ENCODE results near the gene M1AP.

The M1AP gene

DNA sequence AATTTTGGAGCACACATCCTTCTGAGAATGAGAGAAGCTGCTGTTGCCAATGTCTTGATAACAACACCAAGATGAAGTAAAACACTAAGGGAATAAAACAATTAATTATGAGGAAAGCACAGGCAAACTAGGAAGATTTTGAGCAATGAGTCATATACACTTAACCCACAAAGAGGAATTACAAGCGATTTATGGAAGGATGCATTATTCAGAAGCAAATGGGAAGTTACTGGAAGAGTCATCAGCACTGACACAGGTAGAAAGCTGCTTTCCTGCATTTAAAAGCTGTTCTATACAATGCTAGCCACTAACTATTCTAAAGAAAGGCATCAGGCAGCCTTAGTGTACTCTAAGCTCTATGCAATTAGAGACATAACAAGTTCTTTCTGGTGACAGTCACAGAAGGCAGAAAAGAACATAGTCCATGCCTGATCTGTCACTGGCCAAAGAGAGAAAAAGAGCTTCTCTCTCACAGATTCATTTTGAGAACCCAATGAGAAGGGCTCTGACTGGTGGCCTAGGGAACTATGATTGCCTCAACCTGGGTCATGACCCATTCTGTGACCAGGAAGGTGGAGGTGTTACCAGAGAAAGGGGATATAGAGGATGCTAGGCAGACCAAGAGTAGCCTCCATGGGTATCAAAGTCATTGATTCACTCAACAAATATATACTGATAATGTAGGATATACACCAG, 45.4 kb downstream of the M1AP start:
- in situ Hi-C loops (cut with HindIII; ENCODE audit: low sequenced_read_pairs) = no loop called here

DNA sequence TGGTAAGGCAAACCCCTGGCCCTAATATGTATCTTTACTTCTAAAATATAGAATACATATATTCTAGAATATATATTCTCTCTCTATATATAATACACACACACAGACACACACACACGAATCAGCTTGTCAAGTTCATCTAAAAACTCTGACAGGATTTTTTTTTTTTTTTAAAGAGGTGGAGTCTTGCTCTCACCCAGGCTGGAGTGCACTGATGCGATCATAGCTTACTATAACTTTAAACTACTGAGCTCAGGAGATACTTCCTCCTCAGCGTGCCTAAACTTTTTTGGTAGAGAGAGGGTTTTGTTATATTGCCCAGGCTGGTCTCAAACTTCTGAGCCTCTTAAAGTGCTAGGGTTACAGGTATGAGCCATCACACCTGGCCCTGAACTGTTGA, 48.5 kb downstream of the M1AP start:
- in situ Hi-C loops (cut with HindIII; ENCODE audit: low sequenced_read_pairs) = no loop called here

DNA sequence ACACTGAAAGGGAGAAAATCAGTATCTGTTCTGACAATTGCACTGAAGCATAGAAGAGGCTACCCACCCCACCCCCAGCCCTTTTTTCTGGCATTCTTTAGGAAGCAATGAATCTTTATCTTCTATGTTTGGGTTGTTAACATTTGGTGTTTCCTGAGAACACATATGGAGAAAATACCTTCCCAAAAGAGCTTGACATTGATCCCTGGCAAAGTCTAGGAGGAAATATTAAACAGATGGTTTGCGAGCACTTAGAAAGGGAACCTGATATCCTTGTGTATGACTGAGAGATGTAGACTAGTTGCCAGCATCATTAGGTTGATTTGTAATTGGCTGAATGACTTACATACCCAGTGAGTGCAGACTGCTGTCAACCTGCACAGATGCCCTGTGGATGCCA, 50.7 kb downstream of the M1AP start:
- in situ Hi-C loops (cut with HindIII; ENCODE audit: low sequenced_read_pairs) = no loop called here

DNA sequence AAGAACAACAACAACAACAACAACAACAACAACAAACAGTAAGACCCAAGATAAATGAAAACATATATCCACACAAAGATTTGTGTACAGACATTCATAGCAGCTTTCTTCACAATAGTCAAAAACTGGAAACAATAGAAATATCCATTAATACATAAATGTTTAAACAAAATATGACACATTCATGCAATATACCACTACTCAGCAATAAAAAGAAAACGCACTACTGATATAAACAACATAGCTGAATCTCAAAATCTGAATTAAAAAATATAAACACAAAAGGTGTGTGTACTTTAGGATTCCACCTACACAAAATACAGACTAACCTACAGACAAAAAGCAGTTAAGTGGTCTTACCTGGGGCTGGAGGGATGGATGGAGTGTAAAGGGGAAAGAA, 51.5 kb downstream of the M1AP start:
- in situ Hi-C loops (cut with HindIII; ENCODE audit: low sequenced_read_pairs) = no loop called here

DNA sequence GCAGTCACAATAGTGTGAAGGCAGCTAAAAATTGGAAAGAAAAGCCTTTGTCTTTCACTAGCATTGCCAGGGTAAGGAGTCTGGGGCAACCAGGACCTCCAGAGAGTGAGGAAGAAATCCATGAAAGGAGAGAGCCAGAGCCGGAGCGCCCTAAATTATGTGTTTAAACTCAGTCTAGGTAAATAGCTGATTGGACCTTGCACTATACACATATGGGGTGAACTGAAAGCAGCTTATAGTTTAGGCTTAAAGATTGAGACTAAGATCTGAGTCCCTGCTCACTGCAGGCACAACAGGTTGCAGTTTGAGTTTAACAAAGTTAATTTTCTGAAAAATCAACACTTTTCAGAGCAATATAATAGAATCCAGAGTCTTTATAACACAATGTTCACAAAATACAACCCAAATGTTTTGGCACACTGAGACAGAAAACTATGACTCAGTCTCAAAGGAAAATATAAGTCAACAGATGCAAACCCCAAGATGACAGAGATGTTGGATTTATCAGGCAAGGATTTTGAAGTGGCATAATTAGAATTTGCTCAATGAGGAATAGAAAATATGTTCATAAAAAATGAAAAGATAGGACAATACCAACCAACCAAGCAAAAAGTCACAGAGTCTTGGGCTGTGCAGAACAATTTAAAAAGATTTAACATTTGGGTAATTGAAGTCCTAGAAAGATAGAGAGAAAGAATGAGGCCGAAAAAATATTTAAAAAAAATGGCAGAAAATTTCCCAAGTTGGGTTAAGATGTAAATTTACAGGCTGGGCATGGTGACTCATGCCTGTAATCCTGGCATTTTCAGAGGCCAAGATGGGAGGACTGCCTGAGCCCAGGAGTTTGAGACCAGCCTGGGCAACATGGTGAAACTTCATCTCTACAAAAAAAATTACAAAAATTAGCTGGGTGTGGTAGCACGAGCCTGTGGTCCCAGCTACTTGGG, 54.0 kb downstream of the M1AP start:
- in situ Hi-C loops (cut with HindIII; ENCODE audit: low sequenced_read_pairs) = no loop called here

DNA sequence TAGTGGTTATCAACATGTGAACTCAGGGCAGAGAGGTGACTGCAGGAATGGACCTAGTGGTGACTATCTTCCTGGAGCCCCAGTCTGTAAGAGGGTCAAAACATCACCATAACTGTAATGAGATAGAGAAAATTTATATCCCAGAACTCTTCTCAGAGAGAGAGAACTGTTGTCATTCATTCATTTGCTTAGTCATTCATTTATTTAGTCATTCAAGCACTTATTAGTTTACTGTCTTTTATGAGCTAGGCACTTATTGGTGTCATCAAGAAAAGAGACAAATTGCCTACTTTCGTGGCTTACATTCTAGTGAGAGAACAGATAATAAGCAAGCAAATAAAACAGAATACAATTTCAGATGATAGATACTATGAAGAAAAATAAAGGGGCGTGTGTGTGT, 59.5 kb downstream of the M1AP start:
- in situ Hi-C loops (cut with HindIII; ENCODE audit: low sequenced_read_pairs) = loop anchor here (5.0 kb wide), 2 partner anchors 51 to 96 kb away; no protein-coding TSS in a partner anchor

DNA sequence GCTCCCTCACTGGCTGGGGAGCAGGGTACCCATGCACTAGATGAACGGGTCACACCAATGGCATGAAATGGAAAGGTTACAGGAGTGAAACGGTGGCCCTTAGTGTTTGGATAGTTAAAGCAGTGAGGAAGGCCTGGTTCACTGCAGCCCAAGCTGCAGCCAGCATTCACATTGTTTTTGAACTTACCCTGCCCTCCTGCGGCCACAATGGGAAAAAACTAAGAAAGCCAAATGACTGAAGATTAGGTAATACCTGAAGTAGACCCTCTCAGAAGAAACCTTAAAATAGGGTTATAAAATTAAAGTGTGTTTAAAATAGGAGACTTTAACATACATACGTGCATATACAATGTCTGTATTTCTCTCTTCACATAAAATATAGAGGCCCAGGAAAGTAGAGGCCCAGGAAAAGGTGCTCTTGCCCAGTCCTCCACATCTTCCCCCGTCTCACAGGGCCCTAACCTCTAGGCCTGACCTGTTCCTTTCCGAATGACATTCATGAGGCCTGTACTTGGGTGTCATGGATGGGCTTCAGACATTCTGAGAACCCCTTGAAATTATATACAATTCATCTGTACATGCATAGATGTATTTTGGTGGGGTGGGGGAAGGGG, 60.4 kb downstream of the M1AP start:
- in situ Hi-C loops (cut with HindIII; ENCODE audit: low sequenced_read_pairs) = loop anchor here (5.0 kb wide), 2 partner anchors 50 to 95 kb away; no protein-coding TSS in a partner anchor

DNA sequence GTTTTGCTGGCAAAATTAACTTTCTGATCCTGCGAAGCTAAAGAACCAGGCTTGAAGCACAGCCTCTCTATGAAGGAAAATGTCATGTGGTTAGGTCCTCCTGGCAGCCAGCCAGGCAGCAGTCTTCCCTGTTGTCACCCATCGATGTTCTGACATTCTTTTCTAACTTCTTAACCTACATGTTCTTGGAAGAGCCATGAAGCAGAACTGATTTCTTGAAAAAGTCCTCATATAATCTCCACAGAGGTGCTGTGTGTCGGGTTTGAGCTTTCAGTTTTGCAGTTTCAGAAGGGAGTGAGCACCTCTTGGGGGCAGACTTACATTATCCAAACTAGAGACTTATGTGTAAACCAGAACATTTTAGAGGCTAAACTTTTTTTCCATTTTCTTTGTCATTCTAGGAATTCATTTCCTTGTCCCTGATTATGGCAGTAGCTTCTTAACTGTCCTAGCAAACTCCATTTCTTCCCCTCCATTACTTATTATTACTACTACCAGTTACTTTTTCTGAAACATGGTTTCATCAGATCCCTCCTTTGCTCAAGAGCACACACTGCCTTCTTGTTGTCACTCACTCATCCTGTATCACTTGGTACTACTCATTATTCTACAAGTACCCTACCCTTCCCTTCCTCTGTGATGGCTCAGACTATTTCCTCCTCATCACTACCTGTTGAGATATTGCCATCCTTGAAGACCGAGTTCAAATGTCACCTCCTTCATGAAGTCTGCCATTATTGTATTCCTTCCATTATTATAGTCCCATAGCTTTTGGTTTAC, 62.5 kb downstream of the M1AP start:
- in situ Hi-C loops (cut with HindIII; ENCODE audit: low sequenced_read_pairs) = loop anchor here (5.0 kb wide), 2 partner anchors 48 to 93 kb away; no protein-coding TSS in a partner anchor

DNA sequence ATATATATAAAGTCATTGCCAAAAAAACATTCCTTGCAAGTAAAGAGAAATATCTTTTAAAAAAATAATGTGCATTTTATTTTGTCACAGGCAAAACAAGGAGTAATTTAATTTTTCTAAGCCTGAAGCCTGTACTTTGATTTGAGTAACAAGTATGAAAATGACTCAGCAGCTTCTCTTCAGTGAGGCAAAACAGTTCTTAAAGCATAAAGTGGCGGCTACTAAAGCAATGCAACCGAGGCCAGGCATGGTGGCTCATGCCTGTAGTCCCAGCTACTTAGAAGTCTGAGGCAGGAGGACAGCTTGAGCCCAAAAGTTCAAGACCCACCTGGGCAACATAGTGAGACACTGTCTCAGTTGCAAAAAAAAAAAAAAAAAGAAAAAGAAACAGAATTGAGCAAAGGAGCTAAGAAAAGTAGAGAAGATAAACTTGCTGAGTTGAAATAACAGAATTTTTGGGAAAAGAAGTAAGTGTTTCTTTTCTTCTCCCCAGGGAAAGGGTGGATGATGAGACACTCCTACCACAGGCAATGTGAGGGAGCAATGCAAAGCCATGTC, 64.0 kb downstream of the M1AP start:
- in situ Hi-C loops (cut with HindIII; ENCODE audit: low sequenced_read_pairs) = no loop called here

DNA sequence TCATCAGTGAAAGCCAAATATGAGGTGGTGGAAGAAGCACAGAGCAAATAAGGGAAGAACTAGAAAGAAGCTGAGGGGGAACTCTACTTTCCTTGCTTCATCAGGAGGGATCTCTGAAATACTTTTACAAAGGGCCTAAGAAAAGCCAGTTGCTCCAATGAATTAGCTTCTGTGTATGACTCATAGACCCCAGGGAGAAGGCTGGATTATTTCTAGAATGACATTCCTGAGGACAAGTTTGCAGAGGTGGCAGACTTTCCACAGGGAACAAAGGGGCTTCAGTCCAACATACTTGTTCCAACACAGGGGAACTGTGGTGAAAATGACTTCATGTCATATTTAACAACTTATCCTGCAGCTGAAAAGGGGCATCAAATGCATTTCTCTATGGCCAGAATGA, 64.6 kb downstream of the M1AP start:
- in situ Hi-C loops (cut with HindIII; ENCODE audit: low sequenced_read_pairs) = no loop called here

DNA sequence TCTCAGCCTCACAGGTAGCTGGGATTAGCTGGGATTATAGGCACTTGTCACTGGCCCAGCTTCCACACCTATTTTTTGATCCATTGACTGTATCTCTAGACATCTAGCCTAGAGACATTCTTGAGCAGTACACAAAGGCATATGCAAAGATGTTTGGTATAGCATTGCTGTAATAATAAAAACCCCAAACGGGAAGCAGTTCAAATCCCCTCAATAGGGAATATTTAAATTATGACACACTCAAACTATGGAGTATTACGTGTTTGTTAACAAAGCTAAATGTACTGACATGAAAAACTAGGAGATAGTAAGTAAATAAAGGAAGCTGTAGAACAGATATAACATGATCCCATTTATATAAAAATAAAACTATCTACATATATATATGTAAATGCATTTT, 65.9 kb downstream of the M1AP start:
- in situ Hi-C loops (cut with HindIII; ENCODE audit: low sequenced_read_pairs) = no loop called here

DNA sequence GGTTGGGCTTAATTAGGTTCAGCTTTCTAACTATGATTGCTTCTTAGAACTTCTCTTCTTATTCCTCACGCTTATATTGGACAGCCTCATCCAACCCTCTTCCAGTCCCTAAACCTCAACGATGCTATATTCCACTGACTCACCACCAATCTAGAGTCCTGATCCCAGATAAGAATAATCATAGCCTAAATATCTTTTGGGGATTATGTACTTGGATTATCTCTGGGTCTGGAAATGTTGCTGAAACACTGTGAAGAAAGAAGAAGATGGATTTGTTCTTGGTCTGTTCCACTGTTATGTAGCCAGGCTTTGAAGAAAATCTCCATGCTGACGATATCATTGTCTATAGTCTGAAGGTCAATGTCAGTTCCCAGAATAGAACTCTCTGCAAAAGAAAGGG, 66.7 kb downstream of the M1AP start:
- in situ Hi-C loops (cut with HindIII; ENCODE audit: low sequenced_read_pairs) = no loop called here

DNA sequence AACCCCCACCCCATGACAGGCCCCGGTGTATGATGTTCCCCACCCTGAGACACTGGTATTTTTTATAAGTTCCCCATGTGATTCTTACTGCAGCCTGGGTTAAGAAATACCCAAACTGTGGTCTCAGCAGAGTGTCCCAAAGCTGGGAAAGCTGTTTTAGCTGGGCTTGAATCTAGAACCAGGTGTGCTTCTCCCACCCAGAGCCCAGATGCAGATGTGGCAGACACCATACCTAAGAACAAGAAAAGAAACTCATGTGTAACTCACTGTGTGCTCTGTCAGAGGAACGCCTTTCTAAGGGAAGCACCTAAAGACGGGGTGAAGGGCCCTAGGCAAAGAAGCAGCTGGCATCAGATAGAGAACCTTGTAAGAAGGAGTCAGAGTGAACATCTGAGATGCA, 69.7 kb downstream of the M1AP start:
- in situ Hi-C loops (cut with HindIII; ENCODE audit: low sequenced_read_pairs) = no loop called here

DNA sequence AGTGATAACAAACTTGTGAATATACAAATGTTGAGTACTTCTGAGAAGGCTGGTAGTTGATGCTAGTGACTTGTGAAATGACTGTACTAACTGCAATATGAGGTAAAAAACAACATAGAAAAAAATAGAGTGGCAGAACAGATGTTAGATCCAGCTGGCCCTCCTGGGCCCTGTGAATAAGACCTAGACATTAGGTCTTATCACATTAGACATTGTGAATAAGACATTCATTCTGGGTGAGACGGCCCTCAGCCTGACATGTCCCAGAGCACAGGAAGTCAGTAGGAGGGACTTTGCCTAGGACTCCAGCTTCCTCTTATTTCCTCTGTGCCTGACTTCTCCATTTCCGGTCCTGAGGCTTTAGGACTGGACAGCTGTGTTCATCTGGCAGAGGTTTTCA, 70.7 kb downstream of the M1AP start:
- in situ Hi-C loops (cut with HindIII; ENCODE audit: low sequenced_read_pairs) = no loop called here

DNA sequence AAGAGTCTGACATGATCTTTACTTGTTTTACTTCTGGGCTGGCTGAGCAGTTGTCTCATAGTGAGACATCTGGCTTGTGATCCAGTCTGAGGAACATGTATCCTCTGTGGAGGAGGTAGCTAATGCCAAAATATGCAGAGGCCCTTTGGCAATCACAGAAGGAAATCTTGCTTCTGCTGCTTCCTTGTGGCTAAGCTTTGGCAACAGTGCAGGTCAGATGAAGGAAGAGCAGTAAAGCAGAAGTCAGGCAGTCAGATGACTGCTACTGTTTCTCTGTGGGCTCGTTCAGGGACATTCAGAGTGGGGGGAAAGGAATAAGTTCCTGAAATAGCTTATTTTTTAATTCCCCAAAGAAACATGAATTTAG, 71.3 kb downstream of the M1AP start:
- in situ Hi-C loops (cut with HindIII; ENCODE audit: low sequenced_read_pairs) = no loop called here

DNA sequence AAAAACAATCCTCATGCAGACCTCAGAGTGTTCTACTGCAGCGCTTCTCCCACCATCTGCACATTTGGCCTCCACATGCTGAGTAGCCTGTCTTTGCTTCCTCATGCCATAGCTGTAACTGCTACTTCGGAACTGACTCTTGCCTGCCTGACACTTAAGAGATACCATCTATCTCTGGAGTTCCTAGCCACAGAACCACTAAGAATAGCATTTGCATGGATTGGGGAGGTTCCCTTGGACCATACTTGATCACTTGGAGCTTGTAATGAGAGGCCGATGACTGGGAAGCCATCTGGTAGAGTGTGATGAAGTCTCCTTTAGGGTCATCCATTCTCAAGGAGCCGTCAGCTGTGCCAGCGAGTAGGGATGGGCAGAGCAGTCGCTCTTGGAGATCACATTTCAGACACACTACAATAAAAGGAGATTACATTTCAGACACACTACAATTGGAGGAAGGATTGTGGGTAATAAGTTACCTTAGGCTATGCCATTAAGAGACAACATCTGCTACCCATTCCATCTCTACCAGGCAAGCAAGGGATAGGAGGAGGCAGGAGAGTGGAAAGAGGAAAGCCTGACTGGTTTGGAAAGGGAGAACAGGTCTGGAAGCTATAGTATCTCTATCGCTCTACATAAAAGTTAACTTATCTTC, 71.8 kb downstream of the M1AP start:
- in situ Hi-C loops (cut with HindIII; ENCODE audit: low sequenced_read_pairs) = no loop called here

DNA sequence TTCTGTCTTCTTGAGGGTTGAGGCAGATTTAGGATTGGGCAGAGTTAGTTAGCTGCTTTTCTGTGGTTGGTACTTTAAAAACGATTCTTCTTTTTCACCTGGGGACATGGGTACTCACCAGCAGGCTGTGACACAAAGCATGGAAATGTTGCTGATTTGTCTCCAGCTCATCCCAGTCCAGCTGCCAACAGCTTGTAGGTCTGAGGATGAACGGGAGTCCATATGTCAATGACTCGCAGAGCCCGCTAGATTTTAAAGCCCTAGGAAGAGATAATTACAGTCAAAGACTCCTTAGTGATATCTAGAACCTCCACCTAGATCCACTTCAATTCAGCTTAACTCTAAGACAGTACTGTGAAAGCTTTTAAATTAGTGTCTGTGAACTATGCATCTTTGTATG, 72.8 kb downstream of the M1AP start:
- in situ Hi-C loops (cut with HindIII; ENCODE audit: low sequenced_read_pairs) = no loop called here

DNA sequence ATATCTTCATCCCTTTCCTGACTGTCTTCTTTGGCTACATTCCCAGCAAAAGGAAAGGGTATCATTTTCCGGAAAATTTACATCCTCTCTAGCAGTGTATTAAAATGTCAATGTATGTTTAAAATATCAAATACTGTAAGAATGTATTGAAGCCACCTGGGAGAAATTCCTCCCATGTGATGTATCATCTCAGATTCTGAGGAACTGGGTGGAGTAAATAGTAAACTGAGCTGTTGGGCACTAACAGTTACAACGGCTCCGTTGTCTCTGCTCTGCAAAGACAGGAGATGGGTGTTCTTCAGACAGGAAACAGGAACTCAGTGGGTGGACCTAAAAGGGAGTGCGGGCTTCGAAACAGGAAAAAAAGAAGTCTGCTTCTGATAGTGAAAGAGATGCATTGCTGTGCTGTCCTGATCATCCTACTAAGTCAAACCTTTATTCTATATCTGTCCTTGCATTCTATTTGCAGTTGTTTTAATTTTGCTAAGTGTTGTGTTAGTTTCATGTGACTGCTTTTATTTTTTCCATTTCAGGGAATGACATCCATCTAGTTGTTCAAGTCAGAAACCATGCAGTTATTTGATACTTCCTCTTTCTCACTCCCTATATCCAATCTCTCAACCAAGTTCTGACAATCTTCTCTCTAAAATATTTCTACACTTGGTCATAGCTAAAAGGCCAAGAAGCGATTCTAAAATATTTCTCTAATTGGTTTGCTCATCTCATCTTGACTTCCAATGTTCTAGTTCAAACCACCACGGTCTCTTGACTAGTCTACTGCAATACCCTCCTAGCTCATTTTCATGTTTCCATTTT, 74.2 kb downstream of the M1AP start:
- in situ Hi-C loops (cut with HindIII; ENCODE audit: low sequenced_read_pairs) = no loop called here

DNA sequence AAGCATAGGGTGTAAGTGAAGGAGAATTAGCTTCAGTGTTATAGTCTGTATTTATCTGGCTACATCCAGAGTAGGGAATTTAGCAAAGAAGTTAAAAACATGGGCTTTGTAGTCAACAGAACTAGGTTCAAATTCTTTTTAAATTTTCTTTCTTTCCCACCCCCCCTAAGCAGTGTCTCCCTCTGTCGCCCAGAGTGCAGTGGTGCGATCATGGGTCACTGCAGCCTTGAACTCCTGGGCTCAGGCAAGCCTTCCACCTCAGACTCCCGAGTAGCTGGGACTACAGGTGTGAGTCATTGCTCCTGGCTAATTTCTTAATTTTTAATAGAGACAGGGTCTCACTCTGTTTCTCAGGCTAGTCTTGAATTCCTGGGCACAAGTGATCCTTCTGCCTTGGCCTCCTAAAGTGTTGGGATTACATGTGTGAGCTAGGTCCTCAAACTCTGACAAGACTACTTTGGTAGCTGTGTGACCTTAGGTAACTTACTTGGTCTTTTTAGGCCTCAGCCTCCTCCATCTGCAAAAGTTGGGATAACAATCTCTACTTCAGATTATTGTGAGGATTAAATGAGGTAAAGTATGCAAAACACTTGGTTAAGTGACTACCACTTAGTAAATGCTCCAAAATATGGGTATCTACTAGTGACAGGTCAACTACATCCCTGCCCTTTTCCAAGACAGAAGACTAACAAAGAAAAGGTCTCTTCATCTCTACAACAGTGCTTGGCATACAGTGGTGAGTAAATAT, 75.8 kb downstream of the M1AP start:
- in situ Hi-C loops (cut with HindIII; ENCODE audit: low sequenced_read_pairs) = no loop called here

Measured in endothelial cell of hepatic sinusoid (primary cell).